ENCODE data around the gene VCL.

VCL gene

GRCh38 chr10:74113546-74113945 lies 115.6 kb downstream of the VCL start:
- TF ChIP-seq FOXP2 (optimal IDR thresholded peaks at IDR 0.05; ENCODE audit: control extremely low read depth, extremely low read length, insufficient read depth) (no peak), EZH2 (IDR thresholded peaks at IDR 0.05) (no peak), POLR2AphosphoS5 (IDR thresholded peaks at IDR 0.05; ENCODE audit: borderline replicate concordance, low read depth, low read length) (no peak)

GRCh38 chr10:74114041-74114448 lies 116.1 kb downstream of the VCL start:
- Histone ChIP-seq H3K9ac (ENCODE audit: insufficient read length) (no peak overlapping the region), H3K36me3 (ENCODE audit: insufficient read depth, low read length) (peaks cover 25% of the 10 kb centered on the region; the same call in 1 of the 2 replicates), H3K4me3 (no peak overlapping the region), H3K9me3 (ENCODE audit: low read depth, low read length) (no peaks in the 10 kb centered on the region), H3K27ac (no peak overlapping the region)
- no peak for TF ChIP-seq POLR2AphosphoS5 (IDR thresholded peaks at IDR 0.05; ENCODE audit: borderline replicate concordance, low read depth, low read length)
- no peak for TF ChIP-seq EZH2 (IDR thresholded peaks at IDR 0.05)
- no peak for TF ChIP-seq FOXP2 (optimal IDR thresholded peaks at IDR 0.05; ENCODE audit: control extremely low read depth, extremely low read length, insufficient read depth)
- DNase-seq (ENCODE audit: low read depth, low spot score): no peak

More at GRCh38 chr10:74113546-74113945, 115.6 kb downstream of the VCL start:
- Histone ChIP-seq H3K4me3 (no peak overlapping the region), H3K27ac (no peak overlapping the region), H3K9ac (ENCODE audit: insufficient read length) (no peak overlapping the region), H3K9me3 (ENCODE audit: low read depth, low read length) (no peaks in the 10 kb centered on the region), H3K36me3 (ENCODE audit: insufficient read depth, low read length) (peaks cover 23% of the 10 kb centered on the region; the same call in 1 of the 2 replicates)
- no peak for DNase-seq (ENCODE audit: low read depth, low spot score)

GRCh38 chr10:74117738-74118137 lies 119.8 kb downstream of the VCL start:
- no peak overlapping the region for H3K4me3 ChIP-seq
- no peak overlapping the region for H3K27ac ChIP-seq
- peaks cover 46% of the 10 kb centered on the region for H3K36me3 ChIP-seq (ENCODE audit: insufficient read depth, low read length)
- H3K9ac ChIP-seq (ENCODE audit: insufficient read length): no peak overlapping the region
- no peak for DNase-seq (ENCODE audit: low read depth, low spot score)
- H3K9me3 ChIP-seq (ENCODE audit: low read depth, low read length): no peaks in the 10 kb centered on the region
- TF ChIP-seq POLR2AphosphoS5 (IDR thresholded peaks at IDR 0.05; ENCODE audit: borderline replicate concordance, low read depth, low read length): no peak
- TF ChIP-seq EZH2 (IDR thresholded peaks at IDR 0.05): no peak
- no peak for TF ChIP-seq FOXP2 (optimal IDR thresholded peaks at IDR 0.05; ENCODE audit: control extremely low read depth, extremely low read length, insufficient read depth)

GRCh38 chr10:74118804-74119203 lies 120.9 kb downstream of the VCL start:
- H3K36me3 ChIP-seq (ENCODE audit: insufficient read depth, low read length): peaks cover 53% of the 10 kb centered on the region
- DNase-seq (ENCODE audit: low read depth, low spot score): no peak

GRCh38 chr10:74120911-74121310 lies 123.0 kb downstream of the VCL start:
- Histone ChIP-seq H3K4me3 (no peak overlapping the region), H3K9ac (ENCODE audit: insufficient read length) (no peak overlapping the region), H3K36me3 (ENCODE audit: insufficient read depth, low read length) (peaks cover 55% of the 10 kb centered on the region), H3K27ac (no peak overlapping the region), H3K9me3 (ENCODE audit: low read depth, low read length) (no peaks in the 10 kb centered on the region)
- no peak for DNase-seq (ENCODE audit: low read depth, low spot score)
- TF ChIP-seq EZH2 (IDR thresholded peaks at IDR 0.05) (no peak), POLR2AphosphoS5 (IDR thresholded peaks at IDR 0.05; ENCODE audit: borderline replicate concordance, low read depth, low read length) (no peak), FOXP2 (optimal IDR thresholded peaks at IDR 0.05; ENCODE audit: control extremely low read depth, extremely low read length, insufficient read depth) (no peak)

More at GRCh38 chr10:74118804-74119203, 120.9 kb downstream of the VCL start:
- Histone ChIP-seq H3K4me3 (no peak overlapping the region), H3K9ac (ENCODE audit: insufficient read length) (no peak overlapping the region), H3K27ac (no peak overlapping the region), H3K9me3 (ENCODE audit: low read depth, low read length) (no peaks in the 10 kb centered on the region)
- TF ChIP-seq EZH2 (IDR thresholded peaks at IDR 0.05) (no peak), POLR2AphosphoS5 (IDR thresholded peaks at IDR 0.05; ENCODE audit: borderline replicate concordance, low read depth, low read length) (no peak), FOXP2 (optimal IDR thresholded peaks at IDR 0.05; ENCODE audit: control extremely low read depth, extremely low read length, insufficient read depth) (no peak)

GRCh38 chr10:74121368-74121767 lies 123.5 kb downstream of the VCL start:
- no peak overlapping the region for H3K4me3 ChIP-seq
- no peak for DNase-seq (ENCODE audit: low read depth, low spot score)
- no peak overlapping the region for H3K27ac ChIP-seq
- TF ChIP-seq FOXP2 (optimal IDR thresholded peaks at IDR 0.05; ENCODE audit: control extremely low read depth, extremely low read length, insufficient read depth) (no peak), POLR2AphosphoS5 (IDR thresholded peaks at IDR 0.05; ENCODE audit: borderline replicate concordance, low read depth, low read length) (no peak), EZH2 (IDR thresholded peaks at IDR 0.05) (no peak)
- no peaks in the 10 kb centered on the region for H3K9me3 ChIP-seq (ENCODE audit: low read depth, low read length)
- H3K9ac ChIP-seq (ENCODE audit: insufficient read length): no peak overlapping the region
- peaks cover 58% of the 10 kb centered on the region for H3K36me3 ChIP-seq (ENCODE audit: insufficient read depth, low read length)

GRCh38 chr10:74122060-74122459 lies 124.1 kb downstream of the VCL start:
- TF ChIP-seq FOXP2 (optimal IDR thresholded peaks at IDR 0.05; ENCODE audit: control extremely low read depth, extremely low read length, insufficient read depth) (no peak), POLR2AphosphoS5 (IDR thresholded peaks at IDR 0.05; ENCODE audit: borderline replicate concordance, low read depth, low read length) (no peak), EZH2 (IDR thresholded peaks at IDR 0.05) (no peak)
- Histone ChIP-seq H3K9ac (ENCODE audit: insufficient read length) (no peak overlapping the region), H3K9me3 (ENCODE audit: low read depth, low read length) (no peaks in the 10 kb centered on the region), H3K4me3 (no peak overlapping the region), H3K36me3 (ENCODE audit: insufficient read depth, low read length) (peaks cover 58% of the 10 kb centered on the region), H3K27ac (no peak overlapping the region)
- DNase-seq (ENCODE audit: low read depth, low spot score): no peak

- Histone ChIP-seq H3K27ac (no peak overlapping the region), H3K4me3 (no peak overlapping the region), H3K36me3 (ENCODE audit: insufficient read depth, low read length) (peaks cover 55% of the 10 kb centered on the region), H3K9ac (ENCODE audit: insufficient read length) (no peak overlapping the region), H3K9me3 (ENCODE audit: low read depth, low read length) (no peaks in the 10 kb centered on the region)
- no peak for TF ChIP-seq FOXP2 (optimal IDR thresholded peaks at IDR 0.05; ENCODE audit: control extremely low read depth, extremely low read length, insufficient read depth)
- TF ChIP-seq EZH2 (IDR thresholded peaks at IDR 0.05): no peak
- no peak for TF ChIP-seq POLR2AphosphoS5 (IDR thresholded peaks at IDR 0.05; ENCODE audit: borderline replicate concordance, low read depth, low read length)
- no peak for DNase-seq (ENCODE audit: low read depth, low spot score)
These were observed 125.2 kb downstream of the VCL start for GRCh38 chr10:74123081-74123480.

Data from SK-N-MC (cell line).